ENCODE measurements around the gene ATN1.
A peak's percentile ranks its signal among the peaks of the same experiment; 100 is the strongest.
"Not testable (repeated sequence)": the region's sequence is repeated elsewhere in the genome, so short reads cannot be mapped to it uniquely, and the experiment has no call there.

The ATN1 gene

GRCh38 chr12:6904280-6905276, 23.2 kb upstream of the ATN1 start, which contains the start of gene LRRC23:
LRRC23 (plus strand) TSS chr12:6904822; CDS start chr12:6905634, 812 bp downstream.
- peak; percentile 93 for DNase-seq (ENCODE audit: low read depth)

- DNase-seq (ENCODE audit: low read depth) = no peak
These were observed 22.2 kb upstream of the ATN1 start for GRCh38 chr12:6905414-6906040.

- DNase-seq (ENCODE audit: low read depth) = not testable (repeated sequence)
These were observed 19.6 kb upstream of the ATN1 start for GRCh38 chr12:6908141-6908540.

GRCh38 chr12:6909421-6910145, 18.2 kb upstream of the ATN1 start:
- DNase-seq (ENCODE audit: low read depth) = no peak

- DNase-seq (ENCODE audit: low read depth) = no peak
These were observed 15.4 kb upstream of the ATN1 start for GRCh38 chr12:6912164-6912935.

GRCh38 chr12:6914246-6914946, 13.4 kb upstream of the ATN1 start, which contains the start of gene ENO2:
ENO2 (plus strand) TSS chr12:6914580; CDS start chr12:6915833, 1,253 bp downstream.
- peak; percentile 81 for DNase-seq (ENCODE audit: low read depth)

GRCh38 chr12:6914947-6915788, 12.6 kb upstream of the ATN1 start:
- DNase-seq (ENCODE audit: low read depth) = no peak

- no peak for DNase-seq (ENCODE audit: low read depth)
These were observed 11.9 kb upstream of the ATN1 start for GRCh38 chr12:6915789-6916285.

GRCh38 chr12:6916426-6917200, 11.1 kb upstream of the ATN1 start:
- no peak for DNase-seq (ENCODE audit: low read depth)

GRCh38 chr12:6917491-6918231, 10.1 kb upstream of the ATN1 start:
- no peak for DNase-seq (ENCODE audit: low read depth)

GRCh38 chr12:6919588-6919987, 8.2 kb upstream of the ATN1 start:
- no peak for DNase-seq (ENCODE audit: low read depth)

GRCh38 chr12:6921539-6921938, 6.2 kb upstream of the ATN1 start:
- DNase-seq (ENCODE audit: low read depth) = no peak

- no peak for DNase-seq (ENCODE audit: low read depth)
These were observed 5.5 kb upstream of the ATN1 start for GRCh38 chr12:6921996-6922946.

GRCh38 chr12:6923003-6923732, 4.6 kb upstream of the ATN1 start:
- DNase-seq (ENCODE audit: low read depth) = no peak

GRCh38 chr12:6923851-6924250, 3.9 kb upstream of the ATN1 start:
- DNase-seq (ENCODE audit: low read depth) = no peak

GRCh38 chr12:6925239-6925539, 2.6 kb upstream of the ATN1 start:
- no peak for DNase-seq (ENCODE audit: low read depth)
